Ascending aorta (tissue), 2 donors: ENCODE measurements around the gene SQSTM1. TPM values are rescaled to one million over a fixed set of nuclear protein-coding genes. Genes with fewer than 3 reads are reported as not detected.

Experiments
- DNase-seq, 2 donors: peaks; one replicate each; pipeline ENCODE4 v3.0.0-alpha.2; 2019; ENCODE audit warnings: low spot score in 2 of 2
- H3K27ac ChIP-seq, 2 donors: fragments of 200-600 bp; sonication (generic); one replicate each; pipeline ENCODE4 v1.5.1; 2016 to 2017; ENCODE audit warnings: mild to moderate bottlenecking in 1 of 2
- H3K27me3 ChIP-seq: fragments of 200-600 bp; sonication (generic); one replicate; pipeline ENCODE4 v1.5.1; 2017
- H3K36me3 ChIP-seq, 2 donors: fragments of 200-600 bp; sonication (generic); one replicate each; pipeline ENCODE4 v1.5.1; 2016
- H3K4me1 ChIP-seq, 2 donors: fragments of 200-600 bp; sonication (generic); one replicate each; pipeline ENCODE4 v1.5.1; 2016 to 2017; ENCODE audit warnings: mild to moderate bottlenecking in 1 of 2
- H3K4me3 ChIP-seq, 2 donors: fragments of 200-600 bp; sonication (generic); one replicate each; pipeline ENCODE4 v1.5.1; 2016 to 2017; ENCODE audit warnings: mild to moderate bottlenecking in 1 of 2
- H3K9me3 ChIP-seq, 2 donors: fragments of 200-600 bp; sonication (generic); one replicate each; pipeline ENCODE4 v1.5.1; 2016
- intact Hi-C: fragments of 100-400 bp; cut with DNase I; formaldehyde crosslinking; loops from one replicate; pipeline ENCODE4 v1.15.1; 2023
- total RNA-seq: library from RNA; depleted of rRNA; stranded (reverse); fragments of >200 nt; gene quantifications from one replicate; pipeline ENCODE4 v1.1.0, GENCODE V29; 2016
- TF ChIP-seq, protein P1 (sequence below), 3 experiments: fragments of 200-600 bp in 2 of 3; fragments of 450-650 bp in 1 of 3; sonication (generic) in 2 of 3; IDR thresholded peaks; one replicate each; pipeline ENCODE4 v1.5.1; 2016 to 2019; ENCODE audit warnings: antibody characterized with exemption in 3 of 3, mild to moderate bottlenecking in 1 of 3, moderate library complexity in 1 of 3

Gene SQSTM1
- total RNA-seq, 1 donor from 2014 or later: 476 TPM

DNA sequence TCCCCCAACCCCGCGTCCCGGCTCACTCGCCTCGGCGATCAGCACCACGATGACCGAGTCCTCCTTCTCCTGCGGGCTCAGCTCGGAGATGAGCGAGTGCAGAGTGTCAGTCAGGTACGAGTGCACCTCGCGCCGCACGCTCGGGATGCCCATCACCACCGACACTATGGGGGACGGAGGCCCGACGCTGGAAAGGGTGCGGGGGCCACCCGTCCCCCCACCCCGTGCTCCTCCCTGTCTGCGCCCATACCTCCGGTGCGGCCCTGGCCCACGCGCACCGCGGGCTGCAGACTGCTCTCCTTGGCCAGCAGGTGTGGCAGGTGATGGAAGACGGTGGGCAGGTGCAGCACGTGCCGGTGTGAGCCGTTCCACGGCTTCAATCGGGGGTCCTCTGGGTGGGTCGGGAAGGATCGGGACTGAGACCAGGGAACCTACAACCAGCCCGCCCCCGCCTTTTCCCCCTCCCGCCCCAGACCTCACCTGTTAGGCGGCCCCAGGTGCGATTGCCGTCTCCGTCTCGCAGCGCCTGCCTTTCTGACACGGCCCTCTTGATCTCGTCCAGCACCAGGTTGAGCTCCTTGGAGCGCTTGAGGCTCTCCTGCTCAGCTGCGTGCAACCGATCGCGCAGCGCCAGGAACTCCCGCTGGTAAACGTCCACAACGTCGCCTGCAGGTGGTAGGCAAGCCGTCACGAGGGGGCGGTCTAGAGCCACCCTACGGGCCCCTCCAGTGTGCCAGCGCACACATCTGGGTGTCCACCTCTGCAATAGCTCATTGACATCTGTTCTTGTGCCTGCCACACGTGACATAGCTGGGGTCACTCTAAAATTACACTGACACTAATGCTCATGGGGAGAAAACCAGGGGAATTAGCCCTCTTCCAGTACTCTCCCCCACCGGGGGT is 19.1 kb upstream of the SQSTM1 start:
- Histone ChIP-seq H3K4me1 (peaks cover 12 to 24% of the 10 kb centered on the region in 2 donors), H3K27me3 (no peaks in the 10 kb centered on the region), H3K27ac (no peak overlapping the region), H3K36me3 (peaks cover 34 to 43% of the 10 kb centered on the region in 2 donors), H3K9me3 (no peaks in the 10 kb centered on the region), H3K4me3 (no peak overlapping the region)
- intact Hi-C loops: no loop called here
- TF ChIP-seq, protein P1, sequence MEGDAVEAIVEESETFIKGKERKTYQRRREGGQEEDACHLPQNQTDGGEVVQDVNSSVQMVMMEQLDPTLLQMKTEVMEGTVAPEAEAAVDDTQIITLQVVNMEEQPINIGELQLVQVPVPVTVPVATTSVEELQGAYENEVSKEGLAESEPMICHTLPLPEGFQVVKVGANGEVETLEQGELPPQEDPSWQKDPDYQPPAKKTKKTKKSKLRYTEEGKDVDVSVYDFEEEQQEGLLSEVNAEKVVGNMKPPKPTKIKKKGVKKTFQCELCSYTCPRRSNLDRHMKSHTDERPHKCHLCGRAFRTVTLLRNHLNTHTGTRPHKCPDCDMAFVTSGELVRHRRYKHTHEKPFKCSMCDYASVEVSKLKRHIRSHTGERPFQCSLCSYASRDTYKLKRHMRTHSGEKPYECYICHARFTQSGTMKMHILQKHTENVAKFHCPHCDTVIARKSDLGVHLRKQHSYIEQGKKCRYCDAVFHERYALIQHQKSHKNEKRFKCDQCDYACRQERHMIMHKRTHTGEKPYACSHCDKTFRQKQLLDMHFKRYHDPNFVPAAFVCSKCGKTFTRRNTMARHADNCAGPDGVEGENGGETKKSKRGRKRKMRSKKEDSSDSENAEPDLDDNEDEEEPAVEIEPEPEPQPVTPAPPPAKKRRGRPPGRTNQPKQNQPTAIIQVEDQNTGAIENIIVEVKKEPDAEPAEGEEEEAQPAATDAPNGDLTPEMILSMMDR (IDR thresholded peaks at IDR 0.05): peak; percentile 60 to 68 (median 61)
- peak in 1 of 2 donors; percentile 68 for DNase-seq

GRCh38 chr5:179802207-179802883 is 18.4 kb upstream of the SQSTM1 start:
- H3K27ac ChIP-seq: no peak overlapping the region
- H3K4me1 ChIP-seq: peaks cover 10 to 21% of the 10 kb centered on the region in 2 donors
- no peak overlapping the region for H3K4me3 ChIP-seq
- intact Hi-C loops: no loop called here
- H3K36me3 ChIP-seq: peaks cover 34 to 41% of the 10 kb centered on the region in 2 donors
- H3K9me3 ChIP-seq: no peaks in the 10 kb centered on the region
- DNase-seq: no peak
- TF ChIP-seq, protein P1 (IDR thresholded peaks at IDR 0.05): no peak
- no peaks in the 10 kb centered on the region for H3K27me3 ChIP-seq

DNA sequence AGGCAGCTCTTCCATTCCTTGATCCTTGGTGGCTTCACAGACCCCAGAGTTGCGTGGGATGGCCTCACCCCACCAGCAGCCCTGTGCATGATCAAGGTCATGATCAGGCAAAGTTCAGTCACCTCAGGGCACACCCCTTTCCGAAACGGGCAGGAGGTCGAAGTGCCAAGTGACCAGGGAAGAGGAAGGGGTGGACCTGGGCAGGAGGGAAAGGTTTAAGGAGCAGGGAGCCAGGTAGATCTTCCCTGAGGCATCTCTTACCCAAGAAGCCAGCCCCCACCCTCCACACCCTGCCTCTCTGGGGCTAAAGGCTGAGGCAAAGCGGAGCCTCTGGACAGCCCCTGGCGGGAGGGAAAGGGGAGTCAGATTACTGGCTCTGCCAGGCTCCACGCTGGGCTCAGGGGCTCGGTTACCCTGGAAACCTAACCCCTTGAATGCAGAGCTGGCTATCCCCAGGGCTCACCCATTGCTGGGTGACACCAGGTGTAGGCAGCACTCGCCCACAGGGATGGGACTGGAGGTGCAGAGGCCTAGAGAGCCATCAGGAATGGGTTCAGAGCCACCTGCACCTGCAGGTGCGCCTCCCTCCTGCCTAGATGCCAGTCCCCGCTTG is 17.6 kb upstream of the SQSTM1 start:
- peak in 1 of 2 donors; percentile 59 for DNase-seq

DNA sequence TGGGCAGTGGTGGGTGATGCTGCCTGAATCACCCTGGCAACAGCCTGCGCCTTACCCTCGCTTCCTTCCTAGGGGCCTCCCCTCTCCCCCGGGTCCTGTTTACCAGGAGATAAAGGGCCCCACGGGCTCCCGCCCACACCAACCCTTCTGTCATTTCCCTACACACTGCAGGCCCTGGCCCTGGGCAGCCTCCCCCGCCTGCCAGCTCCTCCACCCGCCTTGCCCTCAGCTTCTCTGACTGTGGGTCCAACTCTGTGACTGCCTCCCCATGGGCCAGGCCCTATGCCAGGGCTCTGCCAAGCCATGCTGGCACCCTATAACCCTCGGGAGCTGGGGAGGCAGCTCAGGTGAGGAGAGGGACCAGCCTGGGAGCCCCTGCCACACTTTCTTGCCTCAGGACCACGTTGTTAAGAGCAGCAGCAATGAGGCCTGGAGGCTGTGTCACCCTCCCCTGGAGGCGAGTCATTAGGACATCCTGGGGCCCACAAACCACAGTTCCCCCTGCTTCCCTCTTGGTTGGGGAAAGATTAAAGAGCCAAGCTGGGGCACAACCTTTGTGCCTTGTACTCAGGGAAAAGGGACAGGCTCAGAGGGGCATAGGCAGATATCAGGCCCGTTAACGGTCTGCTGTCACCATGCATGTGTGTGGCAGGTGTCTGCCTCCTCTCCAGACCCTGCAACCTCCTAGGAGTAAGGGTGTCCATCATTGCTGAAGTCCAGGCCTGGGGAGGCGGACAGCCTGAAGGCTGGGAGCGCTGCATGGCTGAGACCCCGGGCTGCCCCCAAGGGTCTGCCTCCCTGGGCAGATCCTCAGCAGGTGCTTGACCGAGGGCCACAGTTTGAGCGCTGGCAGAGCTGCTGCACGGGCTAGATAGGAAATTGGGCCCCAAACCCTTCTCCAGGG is 16.8 kb upstream of the SQSTM1 start:
- intact Hi-C loops: no loop called here
- Histone ChIP-seq H3K36me3 (peaks cover 23 to 25% of the 10 kb centered on the region in 2 donors), H3K4me1 (peaks cover 10 to 21% of the 10 kb centered on the region in 2 donors), H3K27ac (no peak overlapping the region), H3K27me3 (no peaks in the 10 kb centered on the region), H3K4me3 (no peak overlapping the region), H3K9me3 (no peaks in the 10 kb centered on the region)
- TF ChIP-seq, protein P1 (IDR thresholded peaks at IDR 0.05): no peak
- DNase-seq: peak in 1 of 2 donors; percentile 58

More for the DNA sequence above, 17.6 kb upstream of the SQSTM1 start:
- Histone ChIP-seq H3K4me3 (no peak overlapping the region), H3K27ac (no peak overlapping the region), H3K36me3 (peaks cover 30 to 33% of the 10 kb centered on the region in 2 donors), H3K9me3 (no peaks in the 10 kb centered on the region), H3K27me3 (no peaks in the 10 kb centered on the region), H3K4me1 (peaks cover 10 to 21% of the 10 kb centered on the region in 2 donors)
- intact Hi-C loops: no loop called here
- TF ChIP-seq, protein P1 (IDR thresholded peaks at IDR 0.05): no peak

DNA sequence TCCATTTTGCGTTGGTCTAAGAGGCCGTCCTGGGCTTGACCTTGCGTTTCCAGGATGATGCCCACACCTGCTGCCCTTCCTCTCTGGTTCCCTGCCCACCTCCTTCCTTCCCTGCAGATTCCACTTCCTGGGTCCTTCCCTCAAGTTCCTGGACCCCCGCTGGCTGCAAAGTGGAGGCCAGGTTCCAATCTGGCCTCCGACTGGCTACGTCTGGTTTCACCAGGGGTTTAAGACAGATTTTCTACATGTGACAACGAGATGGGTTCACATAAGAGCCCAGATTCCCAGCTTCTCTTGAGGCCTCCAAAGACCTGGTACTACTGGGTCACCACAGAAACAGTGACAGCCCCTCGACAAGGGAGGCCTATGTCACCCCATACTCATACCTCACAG is 16.2 kb upstream of the SQSTM1 start:
- intact Hi-C loops: no loop called here
- DNase-seq: no peak
- peaks cover 10 to 21% of the 10 kb centered on the region in 2 donors for H3K4me1 ChIP-seq

More for the DNA sequence above, 16.2 kb upstream of the SQSTM1 start:
- TF ChIP-seq, protein P1 (IDR thresholded peaks at IDR 0.05): no peak
- Histone ChIP-seq H3K27me3 (no peaks in the 10 kb centered on the region), H3K36me3 (peaks cover 16 to 19% of the 10 kb centered on the region in 2 donors), H3K4me3 (peak overlapping the region in 1 of 2 donors; percentile 87), H3K9me3 (no peaks in the 10 kb centered on the region), H3K27ac (peak overlapping the region; percentile 91)
